Measurements from ENCODE around the gene MMAA. TPM values are rescaled to one million over a fixed set of nuclear protein-coding genes. Genes with fewer than 3 reads are reported as not detected.

Gene MMAA
- total and polyA plus RNA-seq, 2 donors (not counting 1 experiment from before 2014, with no cell fraction given): 3.9 to 9.0 TPM

DNA sequence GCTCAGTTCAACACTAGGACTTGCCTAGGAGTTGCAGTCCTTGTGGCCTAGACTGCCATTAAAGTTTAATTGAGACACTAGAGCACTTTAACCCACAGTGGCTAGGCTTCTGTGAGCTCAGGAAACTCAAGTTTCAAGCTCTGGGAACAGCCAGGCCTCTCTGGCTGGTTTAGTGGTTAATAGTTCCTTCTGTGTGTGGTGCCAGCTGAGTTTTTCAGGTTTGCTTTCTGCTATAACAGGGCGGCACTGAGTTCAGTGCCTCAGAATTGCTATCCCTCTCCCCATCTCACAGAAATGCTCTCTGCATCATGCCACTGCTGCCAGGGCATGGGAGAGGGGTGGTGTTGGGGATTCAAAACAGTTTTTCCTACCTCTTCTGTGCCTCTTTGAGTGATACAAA lies 15.9 kb downstream of the MMAA start:
- WGBS (ENCODE audit: insufficient coverage): no CpG with 5 or more reads among the region's 1 CpG
- no peak overlapping the region for H3K4me2 ChIP-seq (replicated peaks; ENCODE audit: low read depth, low read length, poor library complexity, severe bottlenecking)
- Mint-ChIP-seq H3K4me1 (peaks cover 5% of the 10 kb centered on the region), H3K27ac (no peak overlapping the region), H3K9me3 (ENCODE audit: insufficient read depth) (no peaks in the 10 kb centered on the region), H3K27me3 (no peaks in the 10 kb centered on the region), H3K4me3 (no peak overlapping the region)
- H3K79me2 ChIP-seq (ENCODE audit: control insufficient read depth, insufficient read depth, low read length): peaks cover 13% of the 10 kb centered on the region
- H3K9ac ChIP-seq (ENCODE audit: low read length): no peak overlapping the region
- DNase-seq (no peak), ATAC-seq (ENCODE audit: low read depth) (no peak)
- H3K4me1 ChIP-seq (ENCODE audit: control insufficient read depth in 2 of 2, insufficient read depth in 2 of 2, low read length in 2 of 2): no peaks in the 10 kb centered on the region
- intact Hi-C loops (cut with micrococcal nuclease): no loop called here
- H4K20me1 ChIP-seq (ENCODE audit: control insufficient read depth, insufficient read depth, low read length, poor library complexity, severe bottlenecking): no peaks in the 10 kb centered on the region
- no peaks in the 10 kb centered on the region for H3K27me3 ChIP-seq (replicated peaks in 1 of 4; ENCODE audit: control extremely low read depth in 1 of 4, control insufficient read depth in 3 of 4, insufficient read depth in 4 of 4, low read length in 3 of 4)
- peaks cover 0 to 2% of the 10 kb centered on the region in 2 experiments for H3K36me3 ChIP-seq (replicated peaks in 1 of 2; ENCODE audit: control extremely low read depth in 1 of 2, control insufficient read depth in 1 of 2, extremely low read depth in 1 of 2, insufficient read depth in 2 of 2, low read length in 1 of 2)
- no peaks in the 10 kb centered on the region for H3K9me3 ChIP-seq (ENCODE audit: control extremely low read depth in 1 of 3, control insufficient read depth in 2 of 3, insufficient read depth in 1 of 3, low read length in 2 of 3)
- TF ChIP-seq EZH2 (IDR thresholded peaks at IDR 0.05; ENCODE audit: borderline replicate concordance, insufficient read depth, low read depth, low read length, poor library complexity, severe bottlenecking): no peak
- TF ChIP-seq, protein P1, sequence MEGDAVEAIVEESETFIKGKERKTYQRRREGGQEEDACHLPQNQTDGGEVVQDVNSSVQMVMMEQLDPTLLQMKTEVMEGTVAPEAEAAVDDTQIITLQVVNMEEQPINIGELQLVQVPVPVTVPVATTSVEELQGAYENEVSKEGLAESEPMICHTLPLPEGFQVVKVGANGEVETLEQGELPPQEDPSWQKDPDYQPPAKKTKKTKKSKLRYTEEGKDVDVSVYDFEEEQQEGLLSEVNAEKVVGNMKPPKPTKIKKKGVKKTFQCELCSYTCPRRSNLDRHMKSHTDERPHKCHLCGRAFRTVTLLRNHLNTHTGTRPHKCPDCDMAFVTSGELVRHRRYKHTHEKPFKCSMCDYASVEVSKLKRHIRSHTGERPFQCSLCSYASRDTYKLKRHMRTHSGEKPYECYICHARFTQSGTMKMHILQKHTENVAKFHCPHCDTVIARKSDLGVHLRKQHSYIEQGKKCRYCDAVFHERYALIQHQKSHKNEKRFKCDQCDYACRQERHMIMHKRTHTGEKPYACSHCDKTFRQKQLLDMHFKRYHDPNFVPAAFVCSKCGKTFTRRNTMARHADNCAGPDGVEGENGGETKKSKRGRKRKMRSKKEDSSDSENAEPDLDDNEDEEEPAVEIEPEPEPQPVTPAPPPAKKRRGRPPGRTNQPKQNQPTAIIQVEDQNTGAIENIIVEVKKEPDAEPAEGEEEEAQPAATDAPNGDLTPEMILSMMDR (IDR thresholded peaks at IDR 0.05): no peak
- no peak overlapping the region for H3K4me3 ChIP-seq (ENCODE audit: control extremely low read depth in 1 of 5, extremely low read depth in 1 of 5, insufficient read depth in 1 of 5, low read depth in 2 of 5, low read length in 4 of 5)
- H3K27ac ChIP-seq (ENCODE audit: low read length in 2 of 2): no peak overlapping the region
- POLR2A ChIA-PET: no interaction called here
- CTCF ChIA-PET: no interaction called here
- no peak overlapping the region for H2AFZ ChIP-seq (ENCODE audit: insufficient read depth, low read depth, low read length, poor library complexity, severe bottlenecking)

DNA sequence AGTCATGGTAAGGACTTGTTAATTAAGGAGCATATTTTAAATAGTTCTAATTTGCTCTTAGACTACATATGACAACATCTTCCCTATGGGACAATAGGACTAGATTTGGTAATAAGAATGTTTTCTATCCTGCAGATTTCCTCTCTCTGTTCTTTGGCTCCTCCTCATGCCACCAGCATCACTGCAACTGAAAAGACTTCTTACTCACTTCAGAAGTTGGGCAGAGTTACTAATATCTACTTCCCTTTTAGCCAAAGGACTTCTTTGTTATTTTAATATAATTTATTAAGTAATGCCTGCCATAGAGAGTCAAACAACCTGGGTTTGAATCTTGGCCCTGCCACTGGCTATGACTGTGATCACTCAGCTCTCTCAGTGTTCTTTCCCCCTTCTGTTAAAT lies 16.4 kb downstream of the MMAA start:
- TF ChIP-seq EZH2 (IDR thresholded peaks at IDR 0.05; ENCODE audit: borderline replicate concordance, insufficient read depth, low read depth, low read length, poor library complexity, severe bottlenecking): no peak
- TF ChIP-seq, protein P1 (IDR thresholded peaks at IDR 0.05): no peak
- no peak overlapping the region for H3K27ac Mint-ChIP-seq
- H3K9me3 Mint-ChIP-seq (ENCODE audit: insufficient read depth): no peaks in the 10 kb centered on the region
- CTCF ChIA-PET: interaction anchor here (0.9 kb wide), 1 partner anchor 19 kb away, joined by 3 read pairs; no protein-coding TSS in a partner anchor
- Histone ChIP-seq H3K4me3 (ENCODE audit: control extremely low read depth in 1 of 5, extremely low read depth in 1 of 5, insufficient read depth in 1 of 5, low read depth in 2 of 5, low read length in 4 of 5) (no peak overlapping the region), H4K20me1 (ENCODE audit: control insufficient read depth, insufficient read depth, low read length, poor library complexity, severe bottlenecking) (no peaks in the 10 kb centered on the region), H3K9me3 (ENCODE audit: control extremely low read depth in 1 of 3, control insufficient read depth in 2 of 3, insufficient read depth in 1 of 3, low read length in 2 of 3) (no peaks in the 10 kb centered on the region), H3K9ac (ENCODE audit: low read length) (no peak overlapping the region), H3K27me3 (replicated peaks in 1 of 4; ENCODE audit: control extremely low read depth in 1 of 4, control insufficient read depth in 3 of 4, insufficient read depth in 4 of 4, low read length in 3 of 4) (no peaks in the 10 kb centered on the region), H2AFZ (ENCODE audit: insufficient read depth, low read depth, low read length, poor library complexity, severe bottlenecking) (no peak overlapping the region), H3K27ac (ENCODE audit: low read length in 2 of 2) (no peak overlapping the region), H3K79me2 (ENCODE audit: control insufficient read depth, insufficient read depth, low read length) (peaks cover 13% of the 10 kb centered on the region), H3K4me1 (ENCODE audit: control insufficient read depth in 2 of 2, insufficient read depth in 2 of 2, low read length in 2 of 2) (no peaks in the 10 kb centered on the region), H3K4me2 (replicated peaks; ENCODE audit: low read depth, low read length, poor library complexity, severe bottlenecking) (no peak overlapping the region), H3K36me3 (replicated peaks in 1 of 2; ENCODE audit: control extremely low read depth in 1 of 2, control insufficient read depth in 1 of 2, extremely low read depth in 1 of 2, insufficient read depth in 2 of 2, low read length in 1 of 2) (peaks cover 0 to 2% of the 10 kb centered on the region in 2 experiments)
- POLR2A ChIA-PET: no interaction called here
- H3K4me3 Mint-ChIP-seq: no peak overlapping the region
- ATAC-seq (ENCODE audit: low read depth) (no peak), DNase-seq (no peak)
- intact Hi-C loops (cut with micrococcal nuclease): no loop called here
- H3K4me1 Mint-ChIP-seq: peaks cover 5% of the 10 kb centered on the region
- no peaks in the 10 kb centered on the region for H3K27me3 Mint-ChIP-seq
